ENCODE measurements around the gene SPEM3.

DNA sequence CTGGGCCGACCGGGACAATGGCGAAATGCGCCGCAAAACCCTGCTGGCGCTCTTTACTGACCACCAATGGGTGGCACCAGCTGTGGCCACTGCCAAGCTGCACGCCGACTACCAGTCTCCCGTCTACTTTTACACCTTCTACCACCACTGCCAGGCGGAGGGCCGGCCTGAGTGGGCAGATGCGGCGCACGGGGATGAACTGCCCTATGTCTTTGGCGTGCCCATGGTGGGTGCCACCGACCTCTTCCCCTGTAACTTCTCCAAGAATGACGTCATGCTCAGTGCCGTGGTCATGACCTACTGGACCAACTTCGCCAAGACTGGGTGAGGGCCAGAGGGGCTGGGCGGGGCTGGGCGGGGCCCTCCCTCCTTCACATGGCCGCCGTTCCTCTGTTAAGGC, 12.9 kb upstream of the SPEM3 start:
- no peak for TF ChIP-seq YY1 (IDR thresholded peaks at IDR 0.05; ENCODE audit: insufficient read depth, insufficient read length)
- TF ChIP-seq ZNF274 (IDR thresholded peaks at IDR 0.05; ENCODE audit: low read depth, low read length): no peak

Data from NT2/D1 (cell line).